Stomach smooth muscle (tissue), 2 donors: Measurements from ENCODE around the gene TBC1D1.

Experiments used
- H3K27ac ChIP-seq: one replicate; pipeline ENCODE4 v1.7.0; 2013; ENCODE audit warnings: mild to moderate bottlenecking, low read length, inconsistent platforms
- H3K27me3 ChIP-seq, 2 donors: one replicate each; pipeline ENCODE4 v1.7.0; 2013; ENCODE audit warnings: low read length in 2 of 2; ENCODE audit not compliant: insufficient read depth in 2 of 2, control insufficient read depth in 1 of 2
- H3K36me3 ChIP-seq, 2 donors: one replicate each; pipeline ENCODE4 v1.7.0; 2013; ENCODE audit warnings: low read length in 2 of 2; ENCODE audit not compliant: control insufficient read depth in 2 of 2, insufficient read depth in 2 of 2
- H3K4me1 ChIP-seq: one replicate; pipeline ENCODE4 v1.7.0; 2013; ENCODE audit warnings: low read length; ENCODE audit not compliant: control insufficient read depth, insufficient read depth
- H3K4me3 ChIP-seq, 2 donors: one replicate each; pipeline ENCODE4 v1.7.0; 2013; ENCODE audit warnings: low read length in 2 of 2
- H3K9ac ChIP-seq, 2 donors: one replicate each; pipeline ENCODE4 v1.7.0; 2013; ENCODE audit warnings: low read length in 2 of 2, mild to moderate bottlenecking in 1 of 2
- H3K9me3 ChIP-seq, 2 donors: one replicate each; pipeline ENCODE4 v1.7.0; 2013; ENCODE audit warnings: low read length in 2 of 2; ENCODE audit not compliant: control insufficient read depth in 2 of 2
- donor health status: healthy.
- donor health status: Pancreatic carcinoma.

TBC1D1 gene

GRCh38 chr4:38078590-38079421 is 187.9 kb downstream of the TBC1D1 start:
- Histone ChIP-seq H3K4me1 (peaks cover 34% of the 10 kb centered on the region), H3K27ac (peak overlapping the region; percentile 64), H3K9ac (peak overlapping the region in 1 of 2 donors; percentile 64), H3K36me3 (peaks cover 17 to 22% of the 10 kb centered on the region in 2 donors), H3K27me3 (no peaks in the 10 kb centered on the region), H3K4me3 (no peak overlapping the region), H3K9me3 (no peaks in the 10 kb centered on the region)

GRCh38 chr4:38080061-38080974 is 189.4 kb downstream of the TBC1D1 start:
- no peaks in the 10 kb centered on the region for H3K9me3 ChIP-seq
- H3K4me3 ChIP-seq, result no peak overlapping the region
- peaks cover 37% of the 10 kb centered on the region for H3K4me1 ChIP-seq
- H3K27ac ChIP-seq, result peak overlapping the region; percentile 60
- peaks cover 12 to 17% of the 10 kb centered on the region in 2 donors for H3K36me3 ChIP-seq
- no peaks in the 10 kb centered on the region for H3K27me3 ChIP-seq
- no peak overlapping the region for H3K9ac ChIP-seq

GRCh38 chr4:38082021-38082420 is 191.1 kb downstream of the TBC1D1 start:
- Histone ChIP-seq H3K4me1 (peaks cover 50% of the 10 kb centered on the region), H3K27me3 (no peaks in the 10 kb centered on the region), H3K36me3 (peaks cover 10 to 12% of the 10 kb centered on the region in 2 donors)

GRCh38 chr4:38082424-38083385 is 191.8 kb downstream of the TBC1D1 start:
- no peaks in the 10 kb centered on the region for H3K9me3 ChIP-seq
- H3K4me1 ChIP-seq, result peaks cover 50% of the 10 kb centered on the region
- peaks cover 8 to 11% of the 10 kb centered on the region in 2 donors for H3K36me3 ChIP-seq

More at GRCh38 chr4:38082021-38082420, 191.1 kb downstream of the TBC1D1 start:
- Histone ChIP-seq H3K27ac (peak overlapping the region; percentile 60), H3K9me3 (no peaks in the 10 kb centered on the region), H3K4me3 (no peak overlapping the region), H3K9ac (no peak overlapping the region)

GRCh38 chr4:38084877-38085711 is 194.2 kb downstream of the TBC1D1 start:
- H3K27ac ChIP-seq, result peak overlapping the region; percentile 62

More at GRCh38 chr4:38082424-38083385, 191.8 kb downstream of the TBC1D1 start:
- H3K27ac ChIP-seq, result peak overlapping the region; percentile 60
- H3K9ac ChIP-seq, result no peak overlapping the region
- no peak overlapping the region for H3K4me3 ChIP-seq
- H3K27me3 ChIP-seq, result no peaks in the 10 kb centered on the region

GRCh38 chr4:38085751-38086150 is 194.9 kb downstream of the TBC1D1 start:
- peaks cover 5 to 18% of the 10 kb centered on the region in 2 donors for H3K36me3 ChIP-seq
- H3K9me3 ChIP-seq, result no peaks in the 10 kb centered on the region
- peaks cover 43% of the 10 kb centered on the region for H3K4me1 ChIP-seq
- H3K27me3 ChIP-seq, result no peaks in the 10 kb centered on the region
- H3K27ac ChIP-seq, result peak overlapping the region; percentile 62
- H3K4me3 ChIP-seq, result peak overlapping the region; percentile 35 to 36
- peak overlapping the region in 1 of 2 donors; percentile 18 for H3K9ac ChIP-seq

More at GRCh38 chr4:38084877-38085711, 194.2 kb downstream of the TBC1D1 start:
- H3K4me3 ChIP-seq, result peak overlapping the region; percentile 35 to 36
- H3K27me3 ChIP-seq, result no peaks in the 10 kb centered on the region
- H3K4me1 ChIP-seq, result peaks cover 48% of the 10 kb centered on the region
- peaks cover 3 to 14% of the 10 kb centered on the region in 2 donors for H3K36me3 ChIP-seq
- no peaks in the 10 kb centered on the region for H3K9me3 ChIP-seq
- H3K9ac ChIP-seq, result no peak overlapping the region

GRCh38 chr4:38086151-38086848 is 195.4 kb downstream of the TBC1D1 start:
- Histone ChIP-seq H3K4me3 (no peak overlapping the region), H3K4me1 (peaks cover 40% of the 10 kb centered on the region), H3K27me3 (no peaks in the 10 kb centered on the region), H3K9ac (peak overlapping the region in 1 of 2 donors; percentile 18), H3K36me3 (peaks cover 8 to 18% of the 10 kb centered on the region in 2 donors), H3K27ac (peak overlapping the region; percentile 62), H3K9me3 (no peaks in the 10 kb centered on the region)

- Histone ChIP-seq H3K4me1 (peaks cover 40% of the 10 kb centered on the region), H3K36me3 (peaks cover 9 to 18% of the 10 kb centered on the region in 2 donors), H3K27me3 (no peaks in the 10 kb centered on the region), H3K9ac (no peak overlapping the region), H3K27ac (peak overlapping the region; percentile 62), H3K9me3 (no peaks in the 10 kb centered on the region), H3K4me3 (no peak overlapping the region)
Observed at GRCh38 chr4:38086849-38087226, 196.0 kb downstream of the TBC1D1 start.

GRCh38 chr4:38088321-38088720 is 197.4 kb downstream of the TBC1D1 start:
- Histone ChIP-seq H3K27ac (no peak overlapping the region), H3K9me3 (no peaks in the 10 kb centered on the region), H3K4me3 (no peak overlapping the region), H3K36me3 (peaks cover 14 to 19% of the 10 kb centered on the region in 2 donors), H3K27me3 (no peaks in the 10 kb centered on the region), H3K9ac (no peak overlapping the region), H3K4me1 (peaks cover 29% of the 10 kb centered on the region)
